ENCODE results near the gene ANP32A.
"Not testable (repeated sequence)": the region's sequence is repeated elsewhere in the genome, so short reads cannot be mapped to it uniquely, and the experiment has no call there.

Gene ANP32A

GRCh38 chr15:68781766-68782588, 38.7 kb downstream of the ANP32A start:
- no peak for DNase-seq

- DNase-seq, result no peak
These were observed 39.5 kb downstream of the ANP32A start for GRCh38 chr15:68781217-68781616.

- DNase-seq, result no peak
These were observed 41.8 kb downstream of the ANP32A start for GRCh38 chr15:68778876-68779275.

GRCh38 chr15:68776477-68777270, 44.0 kb downstream of the ANP32A start:
- DNase-seq, result no peak

GRCh38 chr15:68775671-68776476, 44.8 kb downstream of the ANP32A start:
- DNase-seq, result no peak

- DNase-seq, result no peak
These were observed 45.5 kb downstream of the ANP32A start for GRCh38 chr15:68775236-68775577.

- no peak for DNase-seq
These were observed 46.0 kb downstream of the ANP32A start for GRCh38 chr15:68774521-68775235.

- no peak for DNase-seq
These were observed 46.6 kb downstream of the ANP32A start for GRCh38 chr15:68774120-68774519.

GRCh38 chr15:68773036-68773435, 47.7 kb downstream of the ANP32A start:
- DNase-seq, result no peak

- DNase-seq, result no peak
These were observed 50.5 kb downstream of the ANP32A start for GRCh38 chr15:68770216-68770615.

GRCh38 chr15:68769702-68770101, 51.0 kb downstream of the ANP32A start:
- DNase-seq, result no peak

- DNase-seq, result no peak
These were observed 52.4 kb downstream of the ANP32A start for GRCh38 chr15:68768321-68768720.

- no peak for DNase-seq
These were observed 52.9 kb downstream of the ANP32A start for GRCh38 chr15:68767833-68768232.

GRCh38 chr15:68765602-68766368, 54.9 kb downstream of the ANP32A start:
- DNase-seq, result no peak

GRCh38 chr15:68764090-68764489, 56.6 kb downstream of the ANP32A start:
- no peak for DNase-seq

- DNase-seq, result no peak
These were observed 57.6 kb downstream of the ANP32A start for GRCh38 chr15:68763063-68763462.

- not testable (repeated sequence) for DNase-seq
These were observed 60.6 kb downstream of the ANP32A start for GRCh38 chr15:68759982-68760579.

GRCh38 chr15:68755731-68756130, 65.0 kb downstream of the ANP32A start:
- no peak for DNase-seq

- DNase-seq, result no peak
These were observed 69.1 kb downstream of the ANP32A start for GRCh38 chr15:68751622-68752021.

GRCh38 chr15:68749793-68750192, 70.9 kb downstream of the ANP32A start:
- DNase-seq, result no peak

GRCh38 chr15:68749365-68749764, 71.3 kb downstream of the ANP32A start:
- DNase-seq, result no peak

Measured in stimulated activated CD4-positive, alpha-beta T cell treated with anti-CD3 and anti-CD28 coated beads, Interleukin-4, amount 100 ng/mL, for 1 hour (primary cell).